Tibial nerve (tissue), 4 donors: Measurements from ENCODE around the gene SYNCRIP. TPM values are rescaled to one million over a fixed set of nuclear protein-coding genes. Genes with fewer than 3 reads are reported as not detected.

Experiments
- DNase-seq, 2 donors: peaks; one replicate each; pipeline ENCODE4 v3.0.0-alpha.2; 2019; ENCODE audit warnings: low spot score in 2 of 2
- H3K27ac ChIP-seq, 4 donors: fragments of 200-600 bp; sonication (generic) in 3 of 4; one replicate each; pipeline ENCODE4 v1.5.1; 2017 to 2019; ENCODE audit warnings: mild to moderate bottlenecking in 1 of 4
- H3K27me3 ChIP-seq, 2 donors: fragments of 200-600 bp; sonication (generic) in 1 of 2; one replicate each; pipeline versions ENCODE4 v1.5.1 to v1.6.0; 2017 to 2019
- H3K36me3 ChIP-seq, 3 donors: fragments of 200-600 bp; sonication (generic); one replicate each; pipeline ENCODE4 v1.5.1; 2018 to 2019
- H3K4me1 ChIP-seq, 4 donors: fragments of 200-600 bp; sonication (generic) in 3 of 4; one replicate each; pipeline ENCODE4 v1.5.1; 2017 to 2019
- H3K4me3 ChIP-seq, 4 donors: fragments of 200-600 bp; sonication (generic) in 3 of 4; one replicate each; pipeline ENCODE4 v1.5.1; 2017 to 2019; ENCODE audit warnings: mild to moderate bottlenecking in 1 of 4, moderate library complexity in 1 of 4
- H3K9me3 ChIP-seq, 4 donors: fragments of 200-600 bp; sonication (generic) in 3 of 4; one replicate each; pipeline ENCODE4 v1.5.1; 2017 to 2019
- EP300 ChIP-seq, 2 donors: sonication (generic); formaldehyde crosslinking; IDR thresholded peaks; one replicate each; pipeline ENCODE4 v1.6.1; 2017; ENCODE audit warnings: antibody characterized with exemption in 2 of 2, mild to moderate bottlenecking in 1 of 2
- POLR2A ChIP-seq, 2 donors: fragments of 450-650 bp; IDR thresholded peaks; one replicate each; pipeline ENCODE4 v1.6.1; 2017; ENCODE audit warnings: antibody characterized with exemption in 2 of 2, mild to moderate bottlenecking in 2 of 2, moderate library complexity in 2 of 2
- WGBS, 2 donors: methylation state at CpG; one replicate each; pipeline ENCODE4 v1.1.5; 2018; 5-methylcytosine and 5-hydroxymethylcytosine counted together
- total RNA-seq, 4 donors: library from RNA; depleted of rRNA; stranded (reverse); fragments of >200 nt; gene quantifications; one replicate each; pipeline ENCODE4 v1.1.0, GENCODE V29; 2016
- TF ChIP-seq, protein P1 (sequence below), 5 experiments: fragments of 200-600 bp in 3 of 5; fragments of 450-650 bp in 2 of 5; sonication (generic) in 3 of 5; IDR thresholded peaks; one replicate each; pipeline ENCODE4 v1.5.1; 2016 to 2019; ENCODE audit warnings: antibody characterized with exemption in 5 of 5, mild to moderate bottlenecking in 3 of 5, moderate library complexity in 2 of 5

The SYNCRIP gene
- total RNA-seq, 4 donors from 2014 or later = 51.5 to 64.7 (median 53.2) TPM

DNA sequence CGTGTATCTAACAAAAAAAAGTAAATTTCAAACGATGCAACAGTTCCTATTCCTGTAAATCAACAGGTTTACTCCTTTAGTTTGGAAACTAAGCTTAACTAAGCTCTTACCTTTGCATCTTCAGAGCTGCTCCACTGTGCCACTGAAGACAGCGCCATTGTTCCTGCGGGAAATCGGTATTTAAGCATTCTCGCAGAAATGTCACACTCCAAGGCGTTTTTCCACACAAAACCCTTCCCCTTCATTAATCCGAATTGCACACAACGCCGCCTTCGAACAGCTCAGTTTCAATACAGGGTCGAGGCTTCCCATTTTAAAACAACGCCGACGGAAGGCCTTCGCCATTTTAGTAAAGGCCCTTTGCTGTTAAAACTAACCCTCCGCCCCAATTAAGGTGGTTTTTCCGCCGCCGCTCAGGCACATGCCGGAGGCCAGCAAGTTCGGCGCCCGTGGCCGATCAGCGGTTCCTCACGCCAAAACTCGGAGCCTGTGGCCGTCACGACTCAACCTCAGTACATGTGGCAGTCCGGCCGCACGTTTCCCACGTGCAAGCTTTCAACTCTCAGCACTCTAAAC, 35.4 kb upstream of the SYNCRIP start:
- 0% methylated on average over 34 of the region's 34 CpGs for WGBS, 2 donors
- no peaks in the 10 kb centered on the region for H3K9me3 ChIP-seq
- no peak for DNase-seq
- TF ChIP-seq, protein P1, sequence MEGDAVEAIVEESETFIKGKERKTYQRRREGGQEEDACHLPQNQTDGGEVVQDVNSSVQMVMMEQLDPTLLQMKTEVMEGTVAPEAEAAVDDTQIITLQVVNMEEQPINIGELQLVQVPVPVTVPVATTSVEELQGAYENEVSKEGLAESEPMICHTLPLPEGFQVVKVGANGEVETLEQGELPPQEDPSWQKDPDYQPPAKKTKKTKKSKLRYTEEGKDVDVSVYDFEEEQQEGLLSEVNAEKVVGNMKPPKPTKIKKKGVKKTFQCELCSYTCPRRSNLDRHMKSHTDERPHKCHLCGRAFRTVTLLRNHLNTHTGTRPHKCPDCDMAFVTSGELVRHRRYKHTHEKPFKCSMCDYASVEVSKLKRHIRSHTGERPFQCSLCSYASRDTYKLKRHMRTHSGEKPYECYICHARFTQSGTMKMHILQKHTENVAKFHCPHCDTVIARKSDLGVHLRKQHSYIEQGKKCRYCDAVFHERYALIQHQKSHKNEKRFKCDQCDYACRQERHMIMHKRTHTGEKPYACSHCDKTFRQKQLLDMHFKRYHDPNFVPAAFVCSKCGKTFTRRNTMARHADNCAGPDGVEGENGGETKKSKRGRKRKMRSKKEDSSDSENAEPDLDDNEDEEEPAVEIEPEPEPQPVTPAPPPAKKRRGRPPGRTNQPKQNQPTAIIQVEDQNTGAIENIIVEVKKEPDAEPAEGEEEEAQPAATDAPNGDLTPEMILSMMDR (IDR thresholded peaks at IDR 0.05) = no peak
- no peaks in the 10 kb centered on the region for H3K36me3 ChIP-seq
- H3K4me3 ChIP-seq = peak overlapping the region; percentile 72 to 97 (median 84)
- H3K27me3 ChIP-seq = no peaks in the 10 kb centered on the region
- peak overlapping the region; percentile 81 to 95 (median 91) for H3K27ac ChIP-seq
- H3K4me1 ChIP-seq = peaks cover 0 to 52% (median 23%) of the 10 kb centered on the region in 4 donors

DNA sequence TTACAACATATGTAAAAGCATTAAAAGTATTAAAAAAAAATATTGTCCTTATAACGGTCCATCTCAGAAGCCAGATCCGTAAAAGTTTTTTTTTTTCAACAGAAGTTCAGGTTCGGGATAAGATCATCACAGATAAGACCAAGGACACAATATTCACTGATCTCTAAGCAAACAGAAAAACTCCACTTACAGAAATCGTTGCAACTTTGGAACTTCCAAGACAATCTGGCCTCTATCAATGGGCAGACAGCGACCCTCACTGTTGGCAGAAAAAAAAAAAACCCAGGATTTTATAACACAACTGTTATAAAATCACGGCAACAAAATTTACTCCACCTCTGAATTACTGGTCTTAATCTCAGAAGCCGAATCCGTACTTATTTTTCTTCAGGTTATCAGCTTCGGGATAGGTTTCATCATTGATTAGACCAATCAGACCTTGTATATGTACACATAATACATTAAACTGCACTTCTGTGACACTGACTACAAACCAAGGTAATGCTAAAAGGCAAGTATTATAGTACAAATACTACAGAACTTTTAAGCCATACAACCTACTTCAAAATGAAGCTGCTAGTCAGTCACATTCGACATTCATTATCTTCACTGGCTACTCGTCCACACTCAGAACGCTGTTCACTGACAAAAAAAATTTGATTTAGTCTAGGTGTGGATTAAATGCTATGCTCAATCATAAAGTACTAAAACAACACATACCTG, 34.7 kb upstream of the SYNCRIP start:
- DNase-seq = no peak
- no peaks in the 10 kb centered on the region for H3K9me3 ChIP-seq

DNA sequence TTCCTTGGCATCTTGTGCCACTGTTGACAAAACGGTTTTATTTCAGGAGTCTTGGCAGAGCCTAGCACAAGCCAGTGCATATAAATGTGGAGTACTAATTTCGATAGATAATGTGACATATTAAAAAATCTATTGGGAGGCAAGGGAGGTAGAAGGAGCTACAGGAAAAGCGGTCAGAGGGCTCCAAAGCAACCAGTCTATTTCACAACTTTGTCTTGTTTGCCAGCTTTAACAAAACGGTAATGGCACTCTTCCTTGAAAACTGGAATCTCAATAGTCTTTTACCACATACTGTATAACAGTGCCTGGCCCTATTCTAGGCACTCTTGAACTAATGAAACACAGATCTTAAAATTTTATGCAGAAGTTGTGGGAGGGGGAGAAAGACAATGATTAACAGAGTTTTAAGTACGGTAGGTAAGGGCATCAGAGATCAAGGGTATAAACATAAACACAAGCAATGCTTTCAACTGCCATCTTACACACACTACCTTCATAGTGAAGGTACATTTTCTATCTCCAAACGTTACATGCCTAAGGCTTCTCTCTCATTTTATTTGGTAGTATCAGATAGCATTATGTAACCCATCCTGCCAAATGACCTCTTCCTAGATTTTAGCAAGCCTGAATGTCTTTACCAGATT, 33.5 kb upstream of the SYNCRIP start:
- Histone ChIP-seq H3K27me3 (no peaks in the 10 kb centered on the region), H3K27ac (peak overlapping the region in 2 of 4 donors; percentile 68 to 93), H3K4me1 (peaks cover 0 to 55% (median 23%) of the 10 kb centered on the region in 4 donors), H3K4me3 (peak overlapping the region; percentile 72 to 97 (median 84)), H3K36me3 (peaks cover 0 to 10% (median 0%) of the 10 kb centered on the region in 3 donors), H3K9me3 (no peaks in the 10 kb centered on the region)
- WGBS, 2 donors = 11 to 14% methylated on average over 6 of the region's 6 CpGs
- no peak for TF ChIP-seq EP300 (IDR thresholded peaks at IDR 0.05)
- TF ChIP-seq POLR2A (IDR thresholded peaks at IDR 0.05) = no peak
- TF ChIP-seq, protein P1 (IDR thresholded peaks at IDR 0.05) = no peak
- DNase-seq = no peak

More for the DNA sequence above, 34.7 kb upstream of the SYNCRIP start:
- Histone ChIP-seq H3K36me3 (no peaks in the 10 kb centered on the region), H3K27ac (peak overlapping the region in 3 of 4 donors; percentile 89 to 95 (median 93)), H3K27me3 (no peaks in the 10 kb centered on the region), H3K4me1 (peaks cover 0 to 53% (median 23%) of the 10 kb centered on the region in 4 donors), H3K4me3 (peak overlapping the region; percentile 72 to 97 (median 84))
- 0% methylated on average over 12 of the region's 12 CpGs for WGBS, 2 donors
- TF ChIP-seq, protein P1 (IDR thresholded peaks at IDR 0.05) = peak in 2 of 5 experiments; percentile 13 to 24
- TF ChIP-seq EP300 (IDR thresholded peaks at IDR 0.05) = no peak

DNA sequence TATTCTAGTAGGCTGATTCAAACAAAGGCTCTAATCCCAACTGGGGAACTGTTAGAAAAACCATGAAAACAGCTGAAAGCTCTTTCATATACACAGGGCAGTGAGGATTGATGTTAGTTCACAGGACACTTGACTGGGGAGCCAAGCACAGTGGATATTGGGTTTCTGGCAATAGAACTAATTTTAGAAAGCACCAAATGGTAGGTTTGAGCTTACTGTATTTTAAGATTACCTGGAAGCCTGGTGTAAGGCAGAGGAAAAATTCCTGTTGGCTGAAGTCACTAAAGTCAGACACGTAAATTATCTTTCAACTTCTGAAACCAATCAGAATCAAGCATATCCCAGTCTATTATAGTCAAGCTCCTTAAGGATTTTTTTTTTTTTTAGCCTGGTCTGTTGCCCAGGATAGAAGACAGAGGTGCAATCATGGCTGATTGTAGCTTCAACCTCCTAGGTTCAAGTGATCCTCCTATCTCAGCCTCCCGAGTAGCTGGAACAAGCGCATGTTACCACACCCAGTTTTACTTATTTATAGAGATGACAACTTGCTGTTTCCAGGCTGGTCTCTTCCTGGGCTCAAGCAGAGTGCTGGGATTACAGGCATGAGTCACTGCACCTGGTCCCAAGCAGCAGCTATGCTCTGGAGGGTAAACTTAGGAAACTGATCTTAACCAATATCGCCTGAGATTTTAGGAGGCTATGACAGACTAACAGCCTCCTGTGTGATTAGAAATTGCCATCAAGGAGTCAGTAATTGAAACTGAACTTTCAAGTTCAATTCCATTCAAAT, 32.5 kb upstream of the SYNCRIP start:
- Histone ChIP-seq H3K27ac (peak overlapping the region in 2 of 4 donors; percentile 68 to 93), H3K4me1 (peaks cover 0 to 64% (median 25%) of the 10 kb centered on the region in 4 donors), H3K36me3 (peaks cover 0 to 13% (median 0%) of the 10 kb centered on the region in 3 donors), H3K9me3 (no peaks in the 10 kb centered on the region), H3K27me3 (no peaks in the 10 kb centered on the region), H3K4me3 (peak overlapping the region in 2 of 4 donors; percentile 85 to 97)
- WGBS, 2 donors = 87% methylated on average over 4 of the region's 4 CpGs
- TF ChIP-seq POLR2A (IDR thresholded peaks at IDR 0.05) (no peak), EP300 (IDR thresholded peaks at IDR 0.05) (no peak)
- TF ChIP-seq, protein P1 (IDR thresholded peaks at IDR 0.05) = no peak
- no peak for DNase-seq
